Measurements from ENCODE around the gene MRPL1.
A peak's percentile ranks its signal among the peaks of the same experiment; 100 is the strongest.
"Not testable (repeated sequence)": the region's sequence is repeated elsewhere in the genome, so short reads cannot be mapped to it uniquely, and the experiment has no call there.

The MRPL1 gene

DNA sequence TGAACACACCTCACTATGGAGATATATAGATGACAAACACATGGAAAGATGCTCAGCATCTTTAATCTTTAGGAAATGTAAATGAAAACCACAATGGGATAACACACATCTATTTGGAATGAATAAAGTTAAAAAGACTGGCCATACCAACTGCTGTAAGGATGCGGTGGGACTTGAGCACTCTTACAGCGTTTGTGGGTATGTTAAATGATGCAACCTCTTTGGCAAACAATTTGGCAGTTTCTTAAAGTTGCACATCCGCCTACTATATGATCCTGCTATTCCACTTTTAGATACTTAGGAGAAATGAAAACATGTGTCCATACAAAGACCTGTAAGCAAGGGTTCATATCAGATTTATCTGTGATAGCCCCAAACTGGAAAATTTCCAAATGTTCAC lies 50.7 kb downstream of the MRPL1 start:
- no peak for DNase-seq (ENCODE audit: low spot score)

DNA sequence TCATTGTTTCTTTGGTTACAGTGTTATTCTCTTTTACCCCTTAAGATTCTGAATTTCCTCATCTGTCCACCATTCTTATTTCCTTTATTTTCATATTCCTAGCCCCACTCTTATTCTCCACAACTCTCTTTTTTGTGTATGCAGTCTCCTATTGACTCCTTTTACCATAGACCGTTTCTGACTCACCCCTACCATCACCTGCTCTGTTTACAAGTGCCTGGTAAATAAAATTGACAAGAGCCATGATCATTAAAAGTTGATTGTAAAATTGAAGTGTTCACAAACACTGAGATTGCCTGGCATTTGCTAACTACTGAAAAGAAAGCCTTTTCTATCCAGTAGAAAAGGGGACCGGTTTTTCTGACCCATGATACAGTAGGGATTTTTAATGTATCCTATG lies 54.4 kb downstream of the MRPL1 start:
- no peak for DNase-seq (ENCODE audit: low spot score)

DNA sequence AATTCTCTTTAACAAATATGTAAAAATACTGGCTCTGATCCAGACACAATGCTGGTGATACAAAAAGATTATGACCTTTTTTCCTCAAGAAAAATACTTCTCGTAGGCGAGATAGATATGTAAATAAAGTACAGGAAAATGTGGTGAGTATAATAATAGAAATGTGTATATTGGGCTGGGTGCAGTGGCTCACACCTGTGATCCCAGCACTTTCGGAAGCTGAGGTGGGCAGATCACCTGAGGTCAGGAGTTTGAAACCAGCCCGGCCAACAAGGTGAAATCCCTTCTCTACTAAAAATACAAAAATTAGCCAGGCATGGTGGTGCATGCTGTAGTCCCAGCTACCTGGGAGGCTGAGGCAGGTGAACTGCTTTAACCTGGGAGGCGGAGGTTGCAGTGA lies 55.0 kb downstream of the MRPL1 start:
- no peak for DNase-seq (ENCODE audit: low spot score)

DNA sequence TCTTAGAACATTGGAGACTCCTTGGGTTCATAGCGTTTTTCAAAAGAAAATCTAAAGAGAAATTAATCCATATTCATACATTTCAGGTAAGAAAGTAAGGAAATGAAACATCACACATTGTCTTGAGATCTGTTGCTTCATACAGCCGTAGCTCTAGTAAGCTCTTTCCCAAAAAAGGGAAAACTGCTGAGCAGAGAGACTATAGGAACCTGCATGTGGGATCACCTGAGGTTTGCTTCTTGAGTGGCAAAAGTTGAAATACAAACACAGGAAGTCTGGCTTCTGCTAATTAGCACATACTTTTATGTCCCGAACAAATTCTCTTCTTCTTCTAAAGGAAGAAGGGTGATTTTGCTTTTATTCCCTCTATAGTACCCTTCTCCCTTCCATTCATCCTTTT lies 57.7 kb downstream of the MRPL1 start:
- no peak for DNase-seq (ENCODE audit: low spot score)

DNA sequence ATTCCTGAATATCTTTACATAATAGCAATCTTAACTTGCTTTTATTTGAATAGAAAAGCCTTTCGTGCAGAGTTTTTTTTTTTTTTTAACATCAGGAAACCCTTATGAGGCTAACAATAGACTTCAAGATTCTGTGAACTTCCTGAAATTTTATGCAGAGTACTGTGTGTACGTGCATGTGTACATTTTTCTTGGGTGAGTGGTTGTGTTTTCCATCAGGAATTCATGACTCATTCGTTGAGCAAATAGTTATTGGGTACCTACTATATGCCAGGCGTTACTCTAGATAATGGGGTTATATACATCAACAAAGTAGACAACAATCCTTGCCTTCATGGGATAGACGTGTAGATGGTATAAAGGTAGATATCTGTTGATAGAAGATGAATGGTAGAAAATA lies 59.1 kb downstream of the MRPL1 start:
- no peak for DNase-seq (ENCODE audit: low spot score)

DNA sequence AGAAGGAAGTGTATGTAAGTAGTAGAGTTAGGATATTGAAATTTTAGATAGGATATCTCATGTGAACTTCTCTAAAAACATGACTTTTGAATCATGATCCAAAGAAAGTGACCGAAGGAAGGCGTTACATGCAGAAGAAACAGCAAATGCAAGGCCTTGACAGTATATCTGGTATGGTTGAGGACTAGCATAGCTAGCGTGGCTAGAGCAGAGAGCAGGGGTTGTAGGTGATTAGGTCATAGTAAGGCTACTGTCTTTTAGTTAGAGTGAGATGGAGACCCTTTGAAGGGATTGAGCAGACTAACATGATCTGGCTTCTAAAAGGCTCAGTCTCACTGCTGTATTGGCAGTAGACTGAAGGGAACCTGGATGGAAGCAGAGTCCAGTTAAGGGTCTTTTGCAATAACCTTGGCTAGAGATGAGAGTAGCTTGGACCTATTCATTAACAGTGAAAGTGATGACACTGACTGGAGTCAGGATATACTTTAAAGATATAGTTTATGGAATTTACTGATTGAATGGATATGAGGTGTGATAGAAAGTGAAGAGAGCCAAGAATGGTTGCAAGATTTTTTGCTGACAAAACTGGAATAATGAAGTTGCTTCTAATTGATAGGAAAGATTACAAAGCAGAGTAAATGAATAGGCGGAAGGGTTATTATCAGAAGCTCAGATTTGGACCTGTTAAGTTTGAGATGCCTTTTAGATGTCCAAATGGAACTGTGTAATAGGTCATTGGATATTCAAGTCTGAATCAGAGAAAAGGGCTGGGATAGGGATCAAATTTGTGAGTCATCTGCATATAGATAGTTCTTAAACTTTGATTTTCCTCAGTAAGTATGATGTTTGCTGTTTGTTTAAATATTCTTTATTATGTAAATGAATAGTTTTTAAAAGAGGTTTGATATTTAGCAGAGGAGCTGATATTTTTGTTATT lies 59.8 kb downstream of the MRPL1 start:
- DNase-seq (ENCODE audit: low spot score), result no peak

DNA sequence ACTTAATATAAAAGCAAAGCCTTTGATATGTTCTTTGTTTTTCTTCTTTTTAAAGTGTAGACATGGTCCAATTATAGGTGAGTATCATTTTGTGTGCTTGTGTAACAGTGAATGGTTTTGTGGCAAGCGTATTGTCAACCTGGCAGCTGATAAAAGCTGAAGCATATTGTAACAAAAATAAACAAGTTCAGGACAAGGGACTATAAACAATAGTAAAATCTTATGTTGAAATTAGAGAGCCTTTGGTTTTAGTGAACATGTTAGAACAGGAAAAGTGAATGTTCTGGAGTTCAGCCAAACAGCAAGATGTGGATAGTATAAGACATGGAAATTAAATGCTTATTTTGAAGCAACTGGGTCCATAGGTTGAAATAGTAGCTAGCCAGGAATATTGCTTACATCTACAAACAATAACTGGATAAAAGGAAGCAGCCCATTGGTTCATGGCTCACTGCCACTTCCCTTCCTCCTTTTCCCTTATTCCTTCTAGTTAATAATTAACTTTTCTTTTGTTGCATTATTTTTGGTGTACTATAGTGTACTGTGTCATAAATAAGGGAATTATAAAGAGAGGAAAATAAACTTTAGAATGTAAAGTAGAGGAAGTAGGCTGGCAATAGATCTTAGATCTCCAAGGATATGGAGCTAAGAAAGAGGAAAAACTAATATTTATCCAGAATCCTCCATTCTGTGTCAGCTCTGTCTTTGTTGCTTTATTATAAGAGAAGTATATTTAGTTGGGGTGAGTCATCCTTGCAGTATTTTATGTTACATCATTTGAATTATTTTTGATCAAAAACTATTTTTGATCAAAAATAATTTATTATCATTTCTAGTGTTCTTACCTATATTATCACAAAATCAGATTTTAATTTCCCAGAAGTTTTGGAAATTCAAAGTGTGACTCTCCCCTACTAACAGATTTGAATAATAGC lies 65.6 kb downstream of the MRPL1 start:
- DNase-seq (ENCODE audit: low spot score), result no peak

DNA sequence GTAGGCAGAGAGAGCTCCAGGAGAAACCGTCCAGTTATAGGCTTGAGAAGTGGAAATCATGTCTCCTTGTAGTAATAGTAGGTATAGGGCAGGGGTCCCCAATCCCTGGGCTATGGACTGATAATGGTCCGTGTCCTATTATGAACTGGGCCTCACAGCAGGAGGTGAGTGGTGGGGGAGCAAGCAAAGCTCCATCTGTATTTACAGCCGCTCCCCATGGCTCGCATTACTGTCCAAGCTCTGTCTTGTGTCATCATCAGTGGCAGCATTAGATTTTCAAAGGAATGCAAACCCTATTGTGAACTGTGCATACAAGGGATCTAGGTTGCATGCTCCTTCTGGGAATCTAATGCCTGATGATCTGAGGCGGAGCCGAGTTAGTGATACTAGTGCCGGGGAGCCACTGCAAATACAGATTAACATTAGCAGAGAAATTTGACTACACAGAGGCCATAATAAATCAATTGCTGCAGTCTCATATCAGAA lies 67.6 kb downstream of the MRPL1 start:
- no peak for DNase-seq (ENCODE audit: low spot score)

DNA sequence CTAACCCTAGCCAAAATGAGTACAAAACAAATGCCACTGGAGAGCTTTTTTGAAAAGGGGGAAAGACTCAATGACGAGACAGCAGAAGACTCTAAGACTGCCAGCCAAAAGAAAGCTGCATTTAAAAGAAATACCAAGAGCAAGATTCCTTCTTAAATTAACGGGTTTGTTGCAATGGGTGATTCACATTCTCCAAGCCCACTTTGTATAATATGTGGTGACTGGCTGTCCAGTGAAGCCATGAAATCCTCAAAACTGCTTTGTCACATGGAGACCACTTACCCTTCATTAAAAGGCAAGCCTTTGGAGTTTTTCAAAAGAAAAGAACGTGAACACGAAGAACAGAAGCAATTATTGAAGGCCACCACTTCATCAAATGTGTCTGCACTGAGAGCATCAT lies 68.2 kb downstream of the MRPL1 start:
- no peak for DNase-seq (ENCODE audit: low spot score)

DNA sequence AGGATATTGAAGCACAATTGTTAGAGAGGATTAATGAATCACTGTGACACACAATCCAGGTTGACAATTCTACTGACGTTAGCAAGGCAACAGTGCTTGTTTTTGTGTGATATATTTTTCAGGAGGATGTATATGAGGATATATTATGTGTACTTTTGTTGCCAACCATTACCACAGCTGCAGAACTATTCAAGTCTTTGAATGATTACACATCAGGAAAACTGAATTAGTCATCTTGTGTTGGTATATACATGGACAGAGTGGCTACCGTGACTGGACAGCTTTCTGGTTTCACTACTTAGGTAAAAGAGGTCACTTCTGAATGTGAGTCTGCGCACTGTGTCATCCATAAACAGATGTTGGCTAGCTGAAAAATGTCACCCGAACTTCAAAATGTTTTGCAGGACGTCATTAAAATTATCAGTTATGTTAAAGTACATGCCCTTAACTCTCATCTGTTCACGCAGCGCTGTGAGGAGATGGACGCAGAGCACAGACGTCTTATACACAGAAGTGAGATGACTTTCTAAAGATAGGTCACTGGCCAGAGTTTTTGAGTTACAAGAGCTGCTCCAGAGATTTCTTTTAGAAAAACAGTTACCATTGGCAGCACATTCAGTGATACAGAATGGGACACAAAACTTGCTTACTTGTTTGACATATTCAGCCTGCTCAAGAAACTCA lies 69.0 kb downstream of the MRPL1 start:
- no peak for DNase-seq (ENCODE audit: low spot score)

DNA sequence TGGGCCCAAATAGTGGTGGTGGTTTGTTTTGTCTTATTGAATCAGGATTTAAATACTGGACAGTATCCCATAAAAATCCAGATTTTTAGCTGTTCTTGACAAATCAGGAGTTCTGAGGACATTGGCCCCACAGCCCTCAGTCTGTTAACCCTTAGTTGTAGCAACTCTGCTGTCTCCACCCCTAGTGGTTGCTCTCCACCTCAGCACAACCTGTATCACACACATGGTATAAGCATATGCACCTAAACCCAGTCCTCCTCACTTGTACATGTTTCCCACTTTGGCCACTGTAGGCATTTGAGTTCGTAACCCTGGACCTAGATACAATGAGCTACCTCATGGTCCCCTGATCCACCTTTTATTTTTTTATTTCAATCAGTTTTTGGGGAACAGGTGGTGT lies 75.9 kb downstream of the MRPL1 start:
- no peak for DNase-seq (ENCODE audit: low spot score)

DNA sequence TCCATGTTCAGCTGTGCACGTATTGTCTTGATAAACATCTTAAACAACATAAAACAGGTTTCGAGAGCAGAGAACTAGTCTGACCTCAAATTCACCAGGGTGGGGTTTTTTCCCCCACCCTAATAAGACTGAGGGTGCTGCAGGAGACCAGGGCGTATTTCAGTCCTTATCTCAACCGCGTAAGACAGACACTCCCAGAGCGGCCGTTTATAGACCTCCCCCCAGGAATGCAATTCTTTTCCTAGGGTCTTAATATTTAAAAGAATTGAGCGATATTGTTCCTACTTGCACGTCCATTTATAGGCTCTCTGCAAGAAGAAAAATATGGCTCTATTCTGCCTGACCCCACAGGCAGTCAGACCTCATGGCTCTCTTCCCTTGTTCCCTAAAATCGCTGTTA lies 83.3 kb downstream of the MRPL1 start:
- DNase-seq (ENCODE audit: low spot score), result not testable (repeated sequence)

DNA sequence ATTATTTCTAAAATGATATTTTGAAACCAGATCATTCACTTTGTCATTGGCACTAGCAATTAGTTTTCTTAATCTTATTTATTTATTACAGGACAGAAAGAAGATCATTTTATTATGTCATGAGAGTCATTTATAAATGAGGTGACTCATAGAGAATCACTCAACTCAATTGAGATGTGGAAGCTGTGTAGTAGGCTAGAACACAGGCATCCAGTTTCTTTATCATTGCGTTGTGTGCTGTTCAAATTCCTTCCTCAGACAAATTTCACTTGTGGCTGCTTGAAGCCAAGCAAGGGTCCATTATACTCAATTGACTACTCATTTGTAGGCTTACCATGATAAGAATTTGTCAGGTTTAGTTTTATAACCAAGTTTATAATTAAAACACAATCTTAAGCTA lies 87.6 kb downstream of the MRPL1 start:
- DNase-seq (ENCODE audit: low spot score), result no peak

DNA sequence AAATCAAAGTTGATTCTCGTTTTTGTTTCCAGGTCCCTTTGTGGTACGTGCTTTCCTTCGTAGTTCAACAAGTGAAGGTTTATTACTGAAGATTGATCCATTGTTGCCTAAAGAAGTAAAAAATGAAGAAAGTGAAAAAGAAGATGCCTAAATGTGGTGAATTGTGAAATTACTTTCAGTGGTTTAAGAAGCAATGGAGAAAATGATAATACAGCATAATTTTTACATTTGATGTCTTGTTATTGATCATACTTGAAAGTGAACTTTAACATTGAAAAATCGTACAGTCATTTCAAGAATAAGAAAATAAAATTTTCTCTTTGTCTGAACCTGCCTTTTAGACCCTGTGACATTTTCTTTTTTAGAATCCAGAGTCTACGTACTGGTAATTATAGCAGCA lies 89.8 kb downstream of the MRPL1 start:
- DNase-seq (ENCODE audit: low spot score), result no peak

DNA sequence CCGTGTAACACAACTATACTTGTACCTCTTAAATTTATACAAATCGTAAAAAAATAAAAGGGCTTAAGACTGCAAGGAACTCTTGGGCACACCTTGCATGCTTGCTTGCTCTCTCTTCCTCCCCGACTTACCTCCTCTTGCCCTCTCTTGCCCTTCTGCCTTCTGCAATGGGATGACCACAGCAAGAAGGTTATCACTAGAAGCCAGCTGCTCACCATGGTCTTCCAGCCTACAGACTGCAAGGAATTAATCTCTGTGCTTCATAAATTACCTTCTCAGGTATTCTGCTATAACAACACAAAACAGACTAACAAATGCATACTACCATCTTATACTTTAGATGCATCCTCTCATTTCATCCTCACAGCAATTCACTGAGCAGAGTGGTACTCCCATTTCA lies 92.1 kb downstream of the MRPL1 start:
- DNase-seq (ENCODE audit: low spot score), result no peak

DNA sequence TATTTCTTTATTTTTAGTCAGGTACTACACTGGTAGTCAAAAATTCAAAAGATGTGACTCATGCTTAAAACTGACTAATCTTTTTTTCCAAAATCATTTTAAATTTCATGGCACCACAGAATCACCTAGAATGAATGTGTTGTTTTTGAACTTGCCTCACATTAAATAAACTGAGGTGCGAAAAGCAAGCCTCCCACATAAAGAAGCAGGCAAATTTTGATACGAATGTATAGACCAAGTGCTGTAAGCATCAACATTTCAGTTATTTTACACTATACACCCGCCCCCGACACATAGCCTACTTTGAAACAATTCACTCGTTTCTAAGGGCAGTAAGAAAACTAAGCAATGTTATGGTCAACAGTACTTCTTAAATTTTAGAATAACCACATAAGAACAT lies 94.3 kb downstream of the MRPL1 start:
- no peak for DNase-seq (ENCODE audit: low spot score)

DNA sequence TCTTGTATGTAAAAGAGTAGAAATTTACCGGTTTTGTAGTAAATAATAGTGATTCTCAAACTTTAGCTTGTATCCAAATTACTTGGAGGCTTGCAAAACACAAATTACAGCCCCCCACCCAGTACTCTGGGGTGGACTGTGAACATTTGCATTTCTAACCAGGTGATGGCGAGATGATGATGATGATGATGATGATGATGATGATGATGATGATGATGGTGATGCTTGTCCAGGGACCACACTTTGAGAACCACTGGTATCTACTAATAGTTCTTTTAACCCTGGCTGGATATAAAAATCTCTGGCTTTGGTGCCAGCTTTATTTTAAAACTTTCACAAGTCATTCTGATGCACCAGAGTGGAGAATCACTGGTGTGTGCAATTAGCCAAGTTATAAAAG lies 96.3 kb downstream of the MRPL1 start:
- no peak for DNase-seq (ENCODE audit: low spot score)

DNA sequence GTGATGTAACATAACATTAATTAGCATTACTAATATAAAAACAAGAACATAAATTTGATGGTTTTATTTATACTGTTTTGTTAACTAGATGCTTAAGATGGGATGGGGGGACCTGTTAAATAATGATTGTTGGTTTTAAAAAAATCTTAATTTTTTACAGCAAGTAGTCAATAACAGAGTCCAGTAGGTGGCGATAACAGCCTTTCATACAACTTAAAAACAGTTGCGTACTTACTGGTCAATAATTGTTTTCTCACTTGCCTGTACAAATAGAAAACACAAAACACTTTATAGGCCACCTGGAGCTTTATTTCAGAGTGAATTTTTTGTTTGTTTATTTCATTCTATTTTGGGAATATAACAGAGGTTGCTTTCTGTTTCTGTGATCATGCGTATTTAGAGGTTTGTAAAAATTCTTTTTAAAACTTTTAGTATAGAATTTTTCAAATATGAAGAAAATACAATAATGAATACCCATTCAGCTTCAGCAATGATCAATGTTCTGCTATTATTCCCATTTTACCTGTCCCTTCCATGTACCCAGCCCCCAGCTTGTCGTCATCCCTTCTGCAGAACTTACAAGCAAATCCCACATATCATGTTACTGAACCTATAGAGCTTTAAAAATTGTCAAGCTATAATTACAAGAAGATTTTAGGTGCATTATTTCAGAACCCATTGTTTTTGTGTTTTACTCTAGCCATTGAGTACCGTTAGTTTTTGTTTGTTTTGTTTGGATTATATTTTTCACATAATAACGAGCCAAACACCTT lies 97.1 kb downstream of the MRPL1 start:
- DNase-seq (ENCODE audit: low spot score), result peak; percentile 26

DNA sequence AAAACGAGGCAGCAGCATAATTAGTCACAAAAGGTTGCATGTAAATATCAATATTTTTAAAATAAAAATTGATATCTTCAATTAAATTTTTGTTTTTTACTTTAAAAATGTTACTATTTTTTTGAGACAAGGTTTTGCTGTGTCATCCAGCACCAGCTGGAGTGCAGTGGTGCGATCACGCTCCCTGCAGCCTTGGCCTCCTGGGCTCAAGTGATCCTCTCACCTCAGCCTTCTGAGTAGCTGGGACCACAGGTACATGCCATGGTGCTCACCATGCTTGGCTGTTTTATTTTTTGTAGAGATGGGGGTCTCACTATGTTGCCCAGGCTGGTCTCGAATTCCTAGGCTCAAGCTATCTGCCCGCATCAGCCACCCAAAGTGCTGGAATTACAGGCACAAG lies 97.7 kb downstream of the MRPL1 start:
- no peak for DNase-seq (ENCODE audit: low spot score)

DNA sequence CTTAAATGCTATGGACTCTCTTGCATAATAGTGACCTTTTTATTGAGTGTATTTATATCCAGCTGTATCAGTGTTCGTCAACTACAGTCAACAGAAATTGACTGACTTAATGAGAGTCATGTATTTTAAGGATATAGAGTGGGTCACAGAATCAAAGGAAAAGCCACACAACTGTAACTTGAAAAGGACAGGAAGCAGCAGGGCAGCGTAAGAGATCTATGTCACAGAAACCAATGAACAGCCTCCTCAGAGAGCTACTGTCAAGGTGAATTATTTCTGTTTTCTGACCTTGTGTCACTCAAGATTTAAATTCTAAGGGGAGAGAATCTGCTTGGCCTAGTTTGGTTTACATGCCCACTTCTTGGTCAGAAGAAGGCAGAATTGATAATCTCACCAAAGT lies 100.4 kb downstream of the MRPL1 start:
- no peak for DNase-seq (ENCODE audit: low spot score)

DNA sequence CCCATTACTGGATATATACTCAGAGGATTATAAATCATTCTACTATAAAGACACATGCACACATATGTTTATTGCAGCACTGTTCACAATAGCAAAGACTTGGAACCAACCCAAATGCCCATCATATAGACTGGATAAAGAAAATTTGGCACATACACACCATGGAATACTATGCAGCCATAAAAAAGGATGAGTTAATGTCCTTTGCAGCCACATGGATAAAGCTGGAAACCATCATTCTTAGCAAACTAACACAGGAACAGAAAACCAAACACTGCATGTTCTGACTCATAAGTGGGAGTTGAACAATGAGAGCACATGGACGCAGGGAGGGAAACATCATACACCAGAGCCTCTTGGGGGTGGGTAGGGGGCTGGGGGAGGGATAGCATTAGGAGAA lies 111.0 kb downstream of the MRPL1 start:
- not testable (repeated sequence) for DNase-seq (ENCODE audit: low spot score)
